Muscle of leg (tissue), 11 donors: ENCODE data around the gene STIM2. TPM values are rescaled to one million over a fixed set of nuclear protein-coding genes. Genes with fewer than 3 reads are reported as not detected.

Source experiments
- DNase-seq: peaks from one replicate; pipeline ENCODE4 v3.0.0; 2013
- H3K27ac ChIP-seq: one replicate; pipeline ENCODE4 v1.5.1; 2013; ENCODE audit warnings: mild to moderate bottlenecking, low read length, control low read depth
- H3K27me3 ChIP-seq: one replicate; pipeline ENCODE4 v1.6.1; 2013; ENCODE audit warnings: low read length; ENCODE audit not compliant: control insufficient read depth, insufficient read depth
- H3K36me3 ChIP-seq: one replicate; pipeline ENCODE4 v1.6.1; 2013; ENCODE audit warnings: low read length; ENCODE audit not compliant: control insufficient read depth, insufficient read depth
- H3K4me1 ChIP-seq: one replicate; pipeline ENCODE4 v1.6.1; 2013; ENCODE audit warnings: low read length; ENCODE audit not compliant: control insufficient read depth, insufficient read depth
- H3K4me3 ChIP-seq: one replicate; pipeline ENCODE4 v1.5.1; 2013; ENCODE audit warnings: low read length, control low read depth
- H3K9me3 ChIP-seq: replicated peaks from 2 replicates; pipeline ENCODE4 v1.6.1; 2013; ENCODE audit warnings: low read depth, low read length; ENCODE audit not compliant: control insufficient read depth
- WGBS: methylation state at CpG from one replicate; pipeline ENCODE4 v1.1.5; 2013; ENCODE audit warnings: missing lambda C conversion rate; ENCODE audit not compliant: insufficient coverage; 5-methylcytosine and 5-hydroxymethylcytosine counted together
- polyA plus RNA-seq, 8 donors: library from polyadenylated mRNA; unstranded; fragments of 120-200 nt; gene quantifications; one replicate each; pipeline versions ENCODE4 v1.2.1 to v1.2.3, GENCODE V29; 2013; ENCODE audit warnings: inconsistent platforms in 1 of 8, low replicate concordance in 1 of 8; ENCODE audit not compliant: insufficient read length in 8 of 8, insufficient read depth in 1 of 8
- total RNA-seq: library from RNA; stranded (reverse); fragments of 120-200 nt; gene quantifications from one replicate; pipeline ENCODE4 v1.2.4, GENCODE V29; 2013

Gene STIM2
- total and polyA plus RNA-seq, 9 donors: 39.7 to 56.9 (median 46.6) TPM

- no peaks in the 10 kb centered on the region for H3K4me1 ChIP-seq
- H3K27me3 ChIP-seq: no peaks in the 10 kb centered on the region
- WGBS: no CpG with 5 or more reads among the region's 4 CpGs
- H3K9me3 ChIP-seq: peaks cover 5% of the 10 kb centered on the region
- H3K27ac ChIP-seq: no peak overlapping the region
- no peaks in the 10 kb centered on the region for H3K36me3 ChIP-seq
- H3K4me3 ChIP-seq: no peak overlapping the region
- no peak for DNase-seq
Observed at GRCh38 chr4:26830701-26831100, 29.9 kb upstream of the STIM2 start.

- DNase-seq: no peak
- no peaks in the 10 kb centered on the region for H3K27me3 ChIP-seq
- H3K27ac ChIP-seq: no peak overlapping the region
- H3K4me1 ChIP-seq: peaks cover 9% of the 10 kb centered on the region
- peaks cover 5% of the 10 kb centered on the region for H3K9me3 ChIP-seq
- no peak overlapping the region for H3K4me3 ChIP-seq
- no peaks in the 10 kb centered on the region for H3K36me3 ChIP-seq
- no CpG with 5 or more reads among the region's 1 CpG for WGBS
Observed at GRCh38 chr4:26836539-26836938, 24.1 kb upstream of the STIM2 start.

GRCh38 chr4:26837993-26838842 lies 22.4 kb upstream of the STIM2 start:
- H3K4me1 ChIP-seq: peaks cover 9% of the 10 kb centered on the region
- no peak overlapping the region for H3K4me3 ChIP-seq
- no peaks in the 10 kb centered on the region for H3K27me3 ChIP-seq
- H3K9me3 ChIP-seq: peaks cover 5% of the 10 kb centered on the region
- no peak overlapping the region for H3K27ac ChIP-seq
- no CpG with 5 or more reads among the region's 8 CpGs for WGBS
- no peak for DNase-seq
- H3K36me3 ChIP-seq: no peaks in the 10 kb centered on the region

- H3K27me3 ChIP-seq: no peaks in the 10 kb centered on the region
- no CpG with 5 or more reads among the region's 5 CpGs for WGBS
- no peak overlapping the region for H3K27ac ChIP-seq
- no peaks in the 10 kb centered on the region for H3K36me3 ChIP-seq
- H3K4me3 ChIP-seq: no peak overlapping the region
- DNase-seq: no peak
- peaks cover 5% of the 10 kb centered on the region for H3K9me3 ChIP-seq
- H3K4me1 ChIP-seq: peaks cover 9% of the 10 kb centered on the region
Observed at GRCh38 chr4:26839016-26839415, 21.6 kb upstream of the STIM2 start.

GRCh38 chr4:26839534-26839951 lies 21.1 kb upstream of the STIM2 start:
- 53% methylated on average over 3 of the region's 5 CpGs for WGBS
- Histone ChIP-seq H3K9me3 (peaks cover 5% of the 10 kb centered on the region), H3K36me3 (no peaks in the 10 kb centered on the region), H3K27me3 (no peaks in the 10 kb centered on the region), H3K4me1 (peaks cover 9% of the 10 kb centered on the region), H3K4me3 (no peak overlapping the region), H3K27ac (no peak overlapping the region)
- peak; percentile 59 for DNase-seq

- no peak overlapping the region for H3K27ac ChIP-seq
- no peak overlapping the region for H3K4me3 ChIP-seq
- H3K27me3 ChIP-seq: no peaks in the 10 kb centered on the region
- WGBS: 100% methylated on average over 1 of the region's 5 CpGs
- peaks cover 9% of the 10 kb centered on the region for H3K4me1 ChIP-seq
- no peaks in the 10 kb centered on the region for H3K9me3 ChIP-seq
- no peak for DNase-seq
- H3K36me3 ChIP-seq: no peaks in the 10 kb centered on the region
Observed at GRCh38 chr4:26840786-26841185, 19.9 kb upstream of the STIM2 start.

GRCh38 chr4:26842911-26843310 lies 17.7 kb upstream of the STIM2 start:
- H3K4me3 ChIP-seq: no peak overlapping the region
- DNase-seq: no peak
- peaks cover 5% of the 10 kb centered on the region for H3K4me1 ChIP-seq
- no peaks in the 10 kb centered on the region for H3K36me3 ChIP-seq
- no CpG with 5 or more reads among the region's 2 CpGs for WGBS
- no peak overlapping the region for H3K27ac ChIP-seq
- H3K9me3 ChIP-seq: no peaks in the 10 kb centered on the region
- H3K27me3 ChIP-seq: no peaks in the 10 kb centered on the region

- no peaks in the 10 kb centered on the region for H3K27me3 ChIP-seq
- H3K4me1 ChIP-seq: no peaks in the 10 kb centered on the region
- H3K4me3 ChIP-seq: no peak overlapping the region
- no peak overlapping the region for H3K27ac ChIP-seq
- no peak for DNase-seq
- H3K36me3 ChIP-seq: no peaks in the 10 kb centered on the region
- no peaks in the 10 kb centered on the region for H3K9me3 ChIP-seq
- WGBS: 82% methylated on average over 1 of the region's 1 CpG
Observed at GRCh38 chr4:26850528-26850927, 10.1 kb upstream of the STIM2 start.

- no peak overlapping the region for H3K27ac ChIP-seq
- H3K27me3 ChIP-seq: no peaks in the 10 kb centered on the region
- H3K36me3 ChIP-seq: no peaks in the 10 kb centered on the region
- no peak for DNase-seq
- no peaks in the 10 kb centered on the region for H3K9me3 ChIP-seq
- 100% methylated on average over 2 of the region's 2 CpGs for WGBS
- no peak overlapping the region for H3K4me3 ChIP-seq
- H3K4me1 ChIP-seq: no peaks in the 10 kb centered on the region
Observed at GRCh38 chr4:26851129-26851528, 9.5 kb upstream of the STIM2 start.

- H3K4me3 ChIP-seq: no peak overlapping the region
- no peaks in the 10 kb centered on the region for H3K27me3 ChIP-seq
- peaks cover 16% of the 10 kb centered on the region for H3K4me1 ChIP-seq
- H3K9me3 ChIP-seq: no peaks in the 10 kb centered on the region
- peak; percentile 24 for DNase-seq
- 73% methylated on average over 5 of the region's 6 CpGs for WGBS
- no peak overlapping the region for H3K27ac ChIP-seq
- no peaks in the 10 kb centered on the region for H3K36me3 ChIP-seq
Observed at GRCh38 chr4:26854701-26855100, 5.9 kb upstream of the STIM2 start.
